Coronary artery (tissue), 2 donors: ENCODE data around the gene AXIN1.

ENCODE experiments used
- DNase-seq: peaks from one replicate; pipeline ENCODE4 v3.0.0-alpha.2; 2017; ENCODE audit warnings: low spot score
- H3K27ac ChIP-seq, 2 donors: fragments of 200-600 bp; sonication (generic); one replicate each; pipeline ENCODE4 v1.5.1; 2016 to 2019
- H3K4me3 ChIP-seq: fragments of 200-600 bp; sonication (generic); 2 replicates; pipeline ENCODE4 v1.5.1; 2016; ENCODE audit warnings: mild to moderate bottlenecking, moderate library complexity
- CTCF ChIP-seq: fragments of 200-600 bp; sonication (generic); IDR thresholded peaks from one replicate; pipeline ENCODE4 v1.5.1; 2019; ENCODE audit warnings: antibody characterized with exemption

Gene AXIN1

GRCh38 chr16:301235-301634, 51.3 kb downstream of the AXIN1 start:
- no peak for DNase-seq
- Histone ChIP-seq H3K27ac (no peak overlapping the region), H3K4me3 (no peak overlapping the region)
- TF ChIP-seq CTCF = no peak

- no peak for TF ChIP-seq CTCF
- Histone ChIP-seq H3K4me3 (no peak overlapping the region), H3K27ac (no peak overlapping the region)
- no peak for DNase-seq
Observed at GRCh38 chr16:297832-298231, 54.7 kb downstream of the AXIN1 start.

GRCh38 chr16:296806-297510, 55.6 kb downstream of the AXIN1 start:
- TF ChIP-seq CTCF = no peak
- Histone ChIP-seq H3K27ac (no peak overlapping the region), H3K4me3 (no peak overlapping the region)
- DNase-seq = no peak

- TF ChIP-seq CTCF = no peak
- Histone ChIP-seq H3K4me3 (no peak overlapping the region), H3K27ac (no peak overlapping the region)
- DNase-seq = no peak
Observed at GRCh38 chr16:296276-296675, 56.2 kb downstream of the AXIN1 start.

- no peak for TF ChIP-seq CTCF
- no peak overlapping the region for H3K27ac ChIP-seq
- H3K4me3 ChIP-seq = no peak overlapping the region
- no peak for DNase-seq
Observed at GRCh38 chr16:293043-293775, 59.3 kb downstream of the AXIN1 start.

GRCh38 chr16:291539-291938, 61.0 kb downstream of the AXIN1 start:
- DNase-seq = no peak
- TF ChIP-seq CTCF = no peak
- Histone ChIP-seq H3K27ac (no peak overlapping the region), H3K4me3 (no peak overlapping the region)
